ENCODE results near the gene DNASE1L2. TPM values are rescaled to one million over a fixed set of nuclear protein-coding genes. Genes with fewer than 3 reads are reported as not detected.

DNASE1L2 gene
- total and polyA plus RNA-seq, 2 of the 4 experiments (the other 2 are of a cell fraction) = 0.18 to 0.75 TPM

- no peak for TF ChIP-seq RAD21 (IDR thresholded peaks at IDR 0.05; ENCODE audit: low read length)
- TF ChIP-seq MAZ (IDR thresholded peaks at IDR 0.05; ENCODE audit: borderline replicate concordance, low read depth, low read length) = no peak
- no peak for TF ChIP-seq CEBPB (IDR thresholded peaks at IDR 0.05; ENCODE audit: low read depth, low read length)
- TF ChIP-seq BHLHE40 (IDR thresholded peaks at IDR 0.05; ENCODE audit: low read depth, low read length) = no peak
Measured at GRCh38 chr16:2211923-2212347, 24.3 kb upstream of the DNASE1L2 start (continued).

- Histone ChIP-seq H2BK15ac (ENCODE audit: low read depth, low read length) (no peak overlapping the region), H4K8ac (ENCODE audit: low read depth in 2 of 2, low read length in 2 of 2) (no peak overlapping the region), H3K18ac (ENCODE audit: low read depth, low read length) (no peak overlapping the region), H3K9ac (ENCODE audit: low read depth, low read length) (0 out of 2 replicates have a peak overlapping the region, but pooled peaks have one; percentile 65), H2AK5ac (ENCODE audit: low read depth, low read length) (peak overlapping the region; percentile 0; the same call in 1 of the 2 replicates), H3K14ac (replicated peaks; ENCODE audit: low read depth, low read length) (no peak overlapping the region), H3K4me3 (ENCODE audit: insufficient read depth, low read depth, low read length) (no peak overlapping the region), H4K5ac (ENCODE audit: low read depth, low read length) (no peak overlapping the region), H3K79me1 (ENCODE audit: low read depth in 1 of 2, low read length in 2 of 2) (peaks cover 14 to 33% of the 10 kb centered on the region in 2 experiments), H2BK5ac (ENCODE audit: low read depth, low read length, poor library complexity, severe bottlenecking) (no peak overlapping the region), H3K9me3 (ENCODE audit: control insufficient read depth, insufficient read depth, low read length) (no peaks in the 10 kb centered on the region), H2BK120ac (ENCODE audit: low read depth, low read length) (no peak overlapping the region), H3K27me3 (ENCODE audit: control insufficient read depth, insufficient read depth, low read length) (no peaks in the 10 kb centered on the region), H3K36me3 (ENCODE audit: control insufficient read depth, insufficient read depth, low read length) (peaks cover 19% of the 10 kb centered on the region), H3K4ac (ENCODE audit: low read depth, low read length) (no peak overlapping the region), H2BK20ac (ENCODE audit: low read depth, low read length) (no peak overlapping the region), H3K23ac (ENCODE audit: low read depth, low read length) (peak overlapping the region; percentile 52), H3K56ac (ENCODE audit: extremely low read depth, insufficient read depth, low read length) (no peak overlapping the region), H3K27ac (ENCODE audit: insufficient read depth, low read length) (no peak overlapping the region), H4K20me1 (ENCODE audit: insufficient read depth, low read length) (peaks cover 12% of the 10 kb centered on the region), H3K4me2 (ENCODE audit: low read depth, low read length) (peak overlapping the region; percentile 80), H2AK9ac (replicated peaks; ENCODE audit: low read depth, low read length, poor library complexity) (peak overlapping the region; percentile 73), H2AFZ (replicated peaks; ENCODE audit: low read length, poor library complexity) (peak overlapping the region; percentile 51), H3K4me1 (ENCODE audit: control insufficient read depth, insufficient read depth, low read length) (peaks cover 7% of the 10 kb centered on the region), H3K9me1 (ENCODE audit: insufficient read depth, low read length) (no peaks in the 10 kb centered on the region), H4K91ac (ENCODE audit: insufficient read depth, low read depth, low read length) (no peak overlapping the region)
- ATAC-seq (ENCODE audit: low read depth) (no peak), DNase-seq (no peak)
- TF ChIP-seq POLR2A (IDR thresholded peaks at IDR 0.05; ENCODE audit: low read depth, low read length) (no peak), NFE2L2 (IDR thresholded peaks at IDR 0.05; ENCODE audit: low read depth, low read length) (no peak), RAD21 (IDR thresholded peaks at IDR 0.05; ENCODE audit: low read length) (no peak), BHLHE40 (IDR thresholded peaks at IDR 0.05; ENCODE audit: low read depth, low read length) (no peak), ELK1 (IDR thresholded peaks at IDR 0.05; ENCODE audit: borderline replicate concordance, low read depth, low read length) (no peak), MAFK (IDR thresholded peaks at IDR 0.05; ENCODE audit: low read depth, low read length) (no peak), RFX5 (IDR thresholded peaks at IDR 0.05; ENCODE audit: low read depth, low read length) (no peak), MAZ (IDR thresholded peaks at IDR 0.05; ENCODE audit: borderline replicate concordance, low read depth, low read length) (no peak)
- no TSS peak for BruUV-seq (replicated peaks)
- ChIA-PET POLR2A (ENCODE audit: unreplicated experiment) (no interaction called here), CTCF (no interaction called here)
- in situ Hi-C loops (cut with MboI; ENCODE audit: low sequenced_read_pairs) (no loop called here), dilution Hi-C loops (cut with HindIII; ENCODE audit: low sequenced_read_pairs, unreplicated experiment) (no loop called here), intact Hi-C loops (cut with micrococcal nuclease) (no loop called here)
- 80% methylated on average over 10 of the region's 19 CpGs; no CpG with 5 or more reads in 1 of the 2 experiments for WGBS, 2 experiments (ENCODE audit: extremely low coverage in 2 of 2, insufficient read length in 1 of 2)
Measured at GRCh38 chr16:2212362-2213324, 23.6 kb upstream of the DNASE1L2 start.

Data from IMR-90 (cell line).